Activated CD4-positive, alpha-beta T cell treated with anti-CD3 and anti-CD28 coated beads for 36 hours (primary cell): ENCODE data around the gene GPATCH11. TPM values are rescaled to one million over a fixed set of nuclear protein-coding genes. Genes with fewer than 3 reads are reported as not detected.

ENCODE experiments used
- ATAC-seq: fragments of 200-7000 bp; cut with Tn5 transposase; one replicate; pipeline ENCODE4 v1.10.0; 2021; ENCODE audit warnings: mild to moderate bottlenecking, moderate library complexity
- CTCF ChIA-PET: fragments of 350-600 bp; sonication (Branson Sonifier 250); formaldehyde crosslinking; loops from one replicate; lab custom pipeline; 2021; ENCODE audit warnings: antibody characterized with exemption; lab: Charles Lee
- POLR2A ChIA-PET: fragments of 350-600 bp; sonication (Branson Sonifier 250); formaldehyde crosslinking; loops from one replicate; lab custom pipeline; 2021; ENCODE audit warnings: antibody characterized with exemption, inconsistent platforms; lab: Charles Lee
- DNase-seq: peaks from one replicate; pipeline ENCODE4 v3.0.0-alpha.2; 2020
- H3K27ac Mint-ChIP-seq: one replicate; pipeline ENCODE4 v1.8.0; 2021; ENCODE audit warnings: mixed read lengths
- H3K27me3 Mint-ChIP-seq: one replicate; pipeline ENCODE4 v1.8.0; 2021; ENCODE audit warnings: mixed read lengths
- H3K36me3 Mint-ChIP-seq: one replicate; pipeline ENCODE4 v1.8.0; 2021; ENCODE audit warnings: low read depth, mixed read lengths
- H3K4me1 Mint-ChIP-seq: one replicate; pipeline ENCODE4 v1.8.0; 2021; ENCODE audit warnings: mixed read lengths
- H3K4me3 Mint-ChIP-seq: one replicate; pipeline ENCODE4 v1.8.0; 2021; ENCODE audit warnings: mild to moderate bottlenecking, moderate library complexity, mixed read lengths
- H3K9me3 Mint-ChIP-seq: one replicate; pipeline ENCODE4 v1.8.0; 2021; ENCODE audit warnings: low read depth, mixed read lengths
- intact Hi-C, 2 experiments: fragments of 100-400 bp; cut with DNase I in 1 of 2; cut with micrococcal nuclease in 1 of 2; formaldehyde crosslinking; loops; one replicate each; pipeline versions ENCODE4 v1.14.2 to v1.15.1; 2022 to 2024; cut with DNase I, micrococcal nuclease
- total RNA-seq, 2 experiments: library from RNA; stranded (reverse); gene quantifications; one replicate each; pipeline ENCODE4 v1.2.3, GENCODE V29; 2021

Gene GPATCH11
- total RNA-seq, 2 experiments from 2014 or later: 9.6 to 10.0 TPM

GRCh38 chr2:37080266-37080665 is 4.1 kb upstream of the GPATCH11 start:
- H3K4me1 Mint-ChIP-seq: peaks cover 54% of the 10 kb centered on the region
- intact Hi-C loops: no loop called here
- no peaks in the 10 kb centered on the region for H3K9me3 Mint-ChIP-seq
- ChIA-PET POLR2A (no interaction called here), CTCF (no interaction called here)
- no peaks in the 10 kb centered on the region for H3K27me3 Mint-ChIP-seq
- H3K27ac Mint-ChIP-seq: peak overlapping the region; percentile 77
- ATAC-seq (no peak), DNase-seq (no peak)
- peaks cover 32% of the 10 kb centered on the region for H3K36me3 Mint-ChIP-seq
- peak overlapping the region; percentile 17 for H3K4me3 Mint-ChIP-seq

- CTCF ChIA-PET: no interaction called here
- no peaks in the 10 kb centered on the region for H3K9me3 Mint-ChIP-seq
- peaks cover 55% of the 10 kb centered on the region for H3K4me1 Mint-ChIP-seq
- H3K4me3 Mint-ChIP-seq: peak overlapping the region; percentile 17
- peaks cover 29% of the 10 kb centered on the region for H3K36me3 Mint-ChIP-seq
- intact Hi-C loops: no loop called here
- POLR2A ChIA-PET: no interaction called here
- no peak for ATAC-seq
- peak overlapping the region; percentile 77 for H3K27ac Mint-ChIP-seq
- DNase-seq: no peak
- H3K27me3 Mint-ChIP-seq: no peaks in the 10 kb centered on the region
These were observed 3.6 kb upstream of the GPATCH11 start for GRCh38 chr2:37080689-37081088.

GRCh38 chr2:37084797-37085196 is 479 bp downstream of the GPATCH11 start:
- POLR2A ChIA-PET: no interaction called here
- intact Hi-C loops: loop anchor here (1.0 to 2.0 kb wide), 5 partner anchors 73 to 1666 kb away; partner anchors contain the start of genes CEBPZ (in 2 of the 2), NDUFAF7 (in 2 of the 2), STRN (in 2 of the 2) and SRSF7 (in 1 of the 2)
- no peak overlapping the region for H3K27ac Mint-ChIP-seq
- H3K4me3 Mint-ChIP-seq: no peak overlapping the region
- H3K9me3 Mint-ChIP-seq: no peaks in the 10 kb centered on the region
- H3K4me1 Mint-ChIP-seq: peaks cover 40% of the 10 kb centered on the region
- DNase-seq (no peak), ATAC-seq (no peak)
- no peaks in the 10 kb centered on the region for H3K27me3 Mint-ChIP-seq
- peaks cover 28% of the 10 kb centered on the region for H3K36me3 Mint-ChIP-seq
- CTCF ChIA-PET: interaction anchor here (0.6 kb wide), 1 partner anchor 36 kb away, joined by 4 read pairs; no protein-coding TSS in a partner anchor

- peaks cover 21% of the 10 kb centered on the region for H3K36me3 Mint-ChIP-seq
- no peaks in the 10 kb centered on the region for H3K9me3 Mint-ChIP-seq
- intact Hi-C loops: loop anchor here (1.0 to 2.0 kb wide), 3 partner anchors 119 to 1665 kb away; partner anchors contain the start of genes SRSF7 (in 1 of the 2) and STRN (in 1 of the 2)
- DNase-seq (peak; percentile 25), ATAC-seq (peak; percentile 16)
- H3K27ac Mint-ChIP-seq: no peak overlapping the region
- ChIA-PET POLR2A (interaction anchor here (0.7 kb wide), 1 partner anchor 144 kb away, joined by 4 read pairs; no protein-coding TSS in a partner anchor), CTCF (interaction anchor here (0.8 to 1.4 kb wide), 2 partner anchors 10 to 12 kb away, joined by 4 read pairs; no protein-coding TSS in a partner anchor)
- peaks cover 31% of the 10 kb centered on the region for H3K4me1 Mint-ChIP-seq
- no peaks in the 10 kb centered on the region for H3K27me3 Mint-ChIP-seq
- H3K4me3 Mint-ChIP-seq: no peak overlapping the region
These were observed 1.4 kb downstream of the GPATCH11 start for GRCh38 chr2:37085731-37086147.

- Mint-ChIP-seq H3K36me3 (peaks cover 28% of the 10 kb centered on the region), H3K9me3 (no peaks in the 10 kb centered on the region)
These were observed 5.7 kb downstream of the GPATCH11 start for GRCh38 chr2:37090019-37090477.

GRCh38 chr2:37091873-37092272 is 7.6 kb downstream of the GPATCH11 start:
- Mint-ChIP-seq H3K4me1 (no peaks in the 10 kb centered on the region), H3K9me3 (no peaks in the 10 kb centered on the region), H3K36me3 (peaks cover 37% of the 10 kb centered on the region), H3K27me3 (no peaks in the 10 kb centered on the region), H3K4me3 (no peak overlapping the region), H3K27ac (no peak overlapping the region)
- ChIA-PET CTCF (interaction anchor here (1.2 kb wide), 1 partner anchor 19 kb away, joined by 3 read pairs; no protein-coding TSS in a partner anchor), POLR2A (no interaction called here)
- ATAC-seq (no peak), DNase-seq (no peak)
- intact Hi-C loops: no loop called here

More at GRCh38 chr2:37090019-37090477, 5.7 kb downstream of the GPATCH11 start:
- POLR2A ChIA-PET: no interaction called here
- Mint-ChIP-seq H3K27ac (no peak overlapping the region), H3K27me3 (no peaks in the 10 kb centered on the region), H3K4me3 (no peak overlapping the region), H3K4me1 (peaks cover 5% of the 10 kb centered on the region)
- CTCF ChIA-PET: no interaction called here
- ATAC-seq (no peak), DNase-seq (no peak)
- intact Hi-C loops: no loop called here

- Mint-ChIP-seq H3K36me3 (peaks cover 40% of the 10 kb centered on the region), H3K27me3 (no peaks in the 10 kb centered on the region), H3K4me1 (no peaks in the 10 kb centered on the region), H3K27ac (no peak overlapping the region), H3K4me3 (no peak overlapping the region), H3K9me3 (no peaks in the 10 kb centered on the region)
- intact Hi-C loops: no loop called here
- no peak for DNase-seq
- ChIA-PET CTCF (no interaction called here), POLR2A (no interaction called here)
- ATAC-seq: no peak
These were observed 12.2 kb downstream of the GPATCH11 start for GRCh38 chr2:37096568-37096967.

- intact Hi-C loops: no loop called here
- Mint-ChIP-seq H3K27me3 (no peaks in the 10 kb centered on the region), H3K9me3 (no peaks in the 10 kb centered on the region), H3K27ac (no peak overlapping the region), H3K36me3 (peaks cover 38% of the 10 kb centered on the region), H3K4me1 (no peaks in the 10 kb centered on the region), H3K4me3 (no peak overlapping the region)
- ATAC-seq: no peak
- ChIA-PET POLR2A (no interaction called here), CTCF (interaction anchor here (1.4 kb wide), 1 partner anchor 12 kb away, joined by 4 read pairs; no protein-coding TSS in a partner anchor)
- no peak for DNase-seq
These were observed 14.2 kb downstream of the GPATCH11 start for GRCh38 chr2:37098416-37099118.

- Mint-ChIP-seq H3K27ac (peak overlapping the region; percentile 44), H3K9me3 (no peaks in the 10 kb centered on the region), H3K4me1 (no peaks in the 10 kb centered on the region), H3K4me3 (no peak overlapping the region), H3K36me3 (peaks cover 27% of the 10 kb centered on the region), H3K27me3 (no peaks in the 10 kb centered on the region)
- DNase-seq (no peak), ATAC-seq (no peak)
- ChIA-PET CTCF (no interaction called here), POLR2A (no interaction called here)
- intact Hi-C loops: no loop called here
These were observed 15.7 kb downstream of the GPATCH11 start for GRCh38 chr2:37100054-37100453.

GRCh38 chr2:37102588-37102987 is 18.3 kb downstream of the GPATCH11 start:
- Mint-ChIP-seq H3K4me3 (no peak overlapping the region), H3K27me3 (no peaks in the 10 kb centered on the region), H3K27ac (no peak overlapping the region), H3K36me3 (peaks cover 26% of the 10 kb centered on the region), H3K4me1 (no peaks in the 10 kb centered on the region), H3K9me3 (no peaks in the 10 kb centered on the region)
- ChIA-PET CTCF (no interaction called here), POLR2A (no interaction called here)
- intact Hi-C loops: no loop called here
- ATAC-seq (no peak), DNase-seq (no peak)

GRCh38 chr2:37104178-37104577 is 19.9 kb downstream of the GPATCH11 start:
- H3K27me3 Mint-ChIP-seq: no peaks in the 10 kb centered on the region
- H3K36me3 Mint-ChIP-seq: peaks cover 34% of the 10 kb centered on the region
- H3K4me1 Mint-ChIP-seq: no peaks in the 10 kb centered on the region
- H3K27ac Mint-ChIP-seq: no peak overlapping the region
- intact Hi-C loops: no loop called here
- H3K4me3 Mint-ChIP-seq: no peak overlapping the region
- POLR2A ChIA-PET: interaction anchor here (0.6 kb wide), 1 partner anchor 248 kb away, joined by 3 read pairs; no protein-coding TSS in a partner anchor
- ATAC-seq (no peak), DNase-seq (no peak)
- CTCF ChIA-PET: interaction anchor here (0.7 kb wide), 1 partner anchor 23 kb away, joined by 3 read pairs; no protein-coding TSS in a partner anchor
- H3K9me3 Mint-ChIP-seq: no peaks in the 10 kb centered on the region
